Astrocyte of the hippocampus (primary cell): Measurements from ENCODE around the gene HOXA3.
A peak's percentile ranks its signal among the peaks of the same experiment; 100 is the strongest.

Experiments
- DNase-seq: peaks from one replicate; pipeline ENCODE4 v3.0.0; 2011; ENCODE audit warnings: low read depth, low spot score

Gene HOXA3

DNA sequence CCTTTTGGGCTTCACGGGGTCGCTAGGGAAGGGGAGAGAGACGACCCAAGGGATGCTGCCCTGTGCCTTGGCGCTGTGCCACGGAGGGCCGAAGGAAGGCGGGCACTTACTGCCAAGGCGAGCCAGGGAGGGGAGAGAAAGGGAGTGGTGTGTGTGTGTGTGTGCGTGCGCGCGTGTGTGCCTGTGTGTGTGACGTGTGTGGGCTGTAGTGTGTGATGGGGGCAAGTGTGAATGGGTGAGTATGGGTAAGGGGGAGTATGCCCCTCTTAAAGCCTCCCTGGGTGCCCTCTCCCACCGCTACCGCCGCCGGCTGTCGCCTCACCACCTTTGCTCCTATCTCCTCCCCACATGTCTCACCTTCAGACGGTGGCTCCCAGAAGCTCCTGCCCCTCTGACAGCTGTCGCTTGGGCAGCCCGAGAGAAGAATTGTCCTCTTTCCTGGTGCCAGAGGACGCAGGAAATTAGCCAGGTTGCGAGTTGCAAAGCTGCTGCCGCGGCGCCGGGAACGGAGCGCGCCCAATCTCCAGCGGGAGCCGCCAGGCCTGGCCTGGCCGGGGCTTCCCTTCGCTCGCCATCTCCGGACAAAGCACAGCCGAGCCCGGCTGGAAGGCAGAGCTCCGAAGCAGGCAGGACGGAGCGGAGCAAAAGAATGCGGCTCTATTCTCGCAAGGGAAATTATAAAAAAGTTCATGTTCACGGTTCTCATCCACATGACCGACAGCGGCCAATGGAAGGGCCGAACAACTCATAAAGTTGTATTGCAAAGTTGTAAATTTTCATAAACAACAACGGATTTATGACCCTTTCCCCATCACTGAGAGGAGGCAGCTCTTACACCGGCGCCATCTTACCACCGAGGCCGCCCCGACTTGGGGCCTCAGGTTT lies at the start of gene HOXA3:
TSS of gene HOXA3 (minus strand) at position 653 of the 885 bp plus-strand sequence. CDS start 41,943 bp downstream, outside the sequence.
- DNase-seq, result no peak

DNA sequence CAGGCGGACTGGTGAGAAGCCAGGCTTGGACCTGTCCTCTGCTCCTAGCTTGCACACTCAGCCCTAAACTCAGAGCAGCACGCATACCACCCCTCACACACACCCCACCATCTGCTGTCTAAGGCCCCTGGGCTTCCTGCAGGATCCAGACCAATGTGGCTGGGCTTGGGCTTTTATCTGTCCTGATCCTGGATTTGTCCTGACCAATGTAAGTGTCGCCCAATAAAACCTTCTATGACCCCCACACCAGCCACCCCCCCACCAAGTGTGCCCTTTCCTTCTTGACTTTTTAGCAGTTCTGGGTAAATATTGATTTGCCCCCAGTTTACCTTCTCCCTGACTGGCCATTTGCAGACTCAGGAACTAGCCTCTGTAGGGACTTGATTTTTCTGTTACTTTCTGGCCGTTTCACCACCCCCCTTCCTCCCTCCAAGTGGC lies 49.2 kb upstream of the HOXA3 start:
- DNase-seq, result no peak

DNA sequence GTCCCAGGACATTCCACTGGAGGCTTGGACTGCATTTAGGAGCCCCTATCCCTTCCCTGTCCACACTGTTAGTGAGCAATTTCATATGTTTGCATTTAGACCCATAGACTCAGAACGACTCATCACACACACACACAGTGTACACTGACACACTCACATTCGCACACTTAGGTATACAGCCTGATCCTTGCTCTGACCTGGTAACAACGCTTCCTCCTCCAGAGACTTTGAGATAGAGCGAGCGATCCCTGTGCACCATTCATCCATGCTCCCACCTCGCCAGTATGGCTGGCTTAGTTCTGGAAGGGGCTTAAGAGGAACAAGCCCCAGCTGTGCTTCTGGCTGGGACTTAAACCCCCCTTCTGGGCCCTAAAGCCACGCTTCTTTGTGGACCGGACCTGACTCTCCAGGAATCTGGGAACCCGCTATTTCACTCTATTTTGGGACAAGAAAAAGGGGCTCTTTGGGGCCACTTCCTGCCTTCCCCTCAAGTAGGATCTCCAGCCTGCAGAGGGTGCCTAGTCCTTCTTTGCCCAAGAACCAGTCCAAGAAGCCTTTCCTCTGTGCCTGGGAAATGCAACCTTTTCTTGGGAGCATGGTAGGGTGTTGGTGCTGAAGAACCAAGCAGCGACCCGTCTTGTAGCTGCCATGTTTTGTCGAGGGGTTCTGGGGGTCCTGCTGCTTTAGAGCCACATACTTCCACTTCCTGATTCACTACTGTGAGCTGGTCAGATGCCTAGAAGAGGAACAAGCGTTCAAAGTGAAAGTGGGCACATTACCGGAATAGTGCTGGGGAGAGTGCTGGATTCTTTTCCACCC lies 48.6 kb upstream of the HOXA3 start:
- no peak for DNase-seq

DNA sequence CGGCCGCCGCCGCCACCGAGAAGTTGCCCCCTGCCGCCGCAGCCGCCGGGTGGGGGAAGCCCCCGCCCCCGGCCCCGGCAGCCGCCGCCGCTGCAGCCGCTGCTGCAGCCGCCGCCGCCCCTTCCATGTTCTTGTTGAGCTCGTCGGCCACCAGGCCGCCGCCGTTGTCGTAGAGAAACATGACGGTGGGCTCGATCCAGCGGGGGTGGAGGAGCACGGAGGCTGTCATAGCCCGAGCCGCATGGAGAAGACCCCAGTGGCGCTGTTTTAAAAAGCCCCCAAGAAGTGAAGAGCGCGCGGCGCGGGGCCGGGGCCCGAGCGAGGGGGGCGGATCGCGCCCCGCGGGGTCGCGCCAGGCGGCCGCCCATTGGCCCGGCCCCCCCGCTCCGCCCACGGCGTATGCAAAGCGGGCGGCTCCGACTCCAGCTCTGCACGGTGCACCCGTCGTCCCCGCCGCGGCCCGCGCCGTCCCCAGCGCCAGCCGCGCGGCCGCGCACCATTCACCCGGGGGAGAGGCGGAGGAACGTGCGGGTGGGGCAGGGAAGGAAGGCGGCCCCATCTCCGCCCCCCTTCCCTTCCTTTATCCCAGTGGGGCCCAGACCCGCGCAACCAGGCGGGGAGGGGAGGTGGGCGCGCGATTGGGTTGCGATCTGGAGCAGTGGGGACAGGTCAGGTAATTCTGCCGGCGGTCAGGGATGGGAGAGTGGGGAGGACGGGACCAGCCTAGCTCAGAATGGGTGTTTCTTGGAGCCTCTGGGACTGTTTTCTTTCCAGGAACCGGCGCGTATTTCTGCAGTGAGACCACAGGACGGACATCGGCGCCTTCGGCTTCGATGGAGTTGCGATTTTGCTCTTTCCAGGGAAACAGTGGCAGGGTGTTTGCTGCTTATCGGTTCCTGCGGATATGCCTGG lies 47.7 kb upstream of the HOXA3 start, which contains the start of gene HOXA13:
TSS of gene HOXA13 (minus strand) at position 243 of the 912 bp plus-strand sequence. CDS start at position 229, 14 bp downstream.
- no peak for DNase-seq

DNA sequence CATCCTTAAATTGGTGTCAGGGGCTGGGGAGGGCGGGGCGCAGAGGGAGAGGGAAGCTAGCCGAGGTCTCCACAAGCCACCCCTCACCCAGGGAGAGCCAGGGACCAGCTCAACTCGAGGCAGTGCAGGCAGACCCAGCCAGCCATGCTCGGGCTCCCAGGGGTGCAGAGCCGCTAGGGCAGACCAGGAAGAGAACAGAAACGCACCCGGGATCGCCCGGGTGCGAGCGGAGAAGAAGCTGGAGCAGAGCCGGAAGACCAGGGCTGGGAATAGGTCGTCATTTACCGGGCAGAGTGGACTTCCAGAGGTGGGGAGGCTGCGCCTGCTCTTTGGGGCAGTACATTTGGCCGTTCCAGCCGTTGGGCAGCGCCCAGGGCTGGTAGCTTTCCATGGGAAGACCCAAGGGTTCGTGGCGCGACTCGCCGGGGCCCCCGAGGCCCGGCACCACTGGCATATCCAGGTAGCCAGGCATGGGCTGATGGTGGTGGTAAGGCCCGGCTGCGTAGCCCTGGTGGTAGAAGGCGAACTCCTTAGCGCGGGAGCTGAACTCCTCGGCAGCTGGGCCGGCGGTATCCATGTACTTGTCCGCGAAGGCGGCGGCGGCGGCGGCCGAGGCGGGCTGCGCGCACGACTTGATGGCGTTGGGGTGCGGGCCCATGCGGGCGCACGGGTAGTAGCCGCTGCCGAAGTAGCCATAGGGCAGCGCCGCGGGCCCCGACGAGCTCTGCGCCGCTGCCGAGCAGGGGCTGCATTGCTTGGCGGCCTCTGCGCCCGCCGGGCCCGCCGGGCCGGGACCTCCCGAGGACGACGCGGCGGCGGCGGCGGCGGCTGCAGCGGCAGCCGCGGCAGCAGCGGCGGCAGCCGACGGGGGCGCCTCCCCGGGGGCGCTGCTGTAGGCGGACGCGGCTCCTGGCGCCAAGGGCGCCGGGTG lies 46.8 kb upstream of the HOXA3 start:
- no peak for DNase-seq

DNA sequence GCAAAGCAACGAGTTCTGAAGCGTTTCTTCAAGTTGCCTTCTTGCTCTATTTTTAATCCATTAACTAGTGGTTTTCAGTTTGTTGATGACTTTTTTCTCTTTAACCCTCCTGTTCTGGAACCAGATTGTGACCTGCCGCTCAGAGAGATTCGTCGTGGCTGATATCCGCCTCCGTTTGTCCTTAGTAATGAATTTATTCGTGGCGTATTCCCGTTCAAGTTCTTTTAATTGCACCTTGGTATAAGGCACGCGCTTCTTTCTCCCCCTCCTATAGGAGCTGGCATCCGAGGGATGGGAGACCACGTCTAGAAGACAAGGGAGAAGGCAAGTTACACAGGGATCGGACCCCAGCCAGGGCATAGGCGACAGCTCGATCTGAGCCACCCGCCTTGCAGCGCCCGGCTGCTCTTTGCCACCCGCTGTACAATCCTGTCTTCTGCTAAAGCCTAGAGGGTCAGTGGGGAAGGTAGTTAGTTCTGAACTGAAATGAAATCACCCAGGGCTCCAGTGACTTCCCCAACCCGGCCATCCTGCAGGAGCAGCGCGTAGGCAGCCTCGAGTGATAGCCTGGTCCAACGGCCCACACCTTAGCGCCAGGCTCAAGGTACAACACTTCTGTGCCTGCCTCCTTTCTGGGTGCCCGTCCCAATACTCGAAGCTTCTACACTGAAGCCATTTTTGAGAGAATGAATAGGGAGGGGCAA lies 45.9 kb upstream of the HOXA3 start:
- no peak for DNase-seq

DNA sequence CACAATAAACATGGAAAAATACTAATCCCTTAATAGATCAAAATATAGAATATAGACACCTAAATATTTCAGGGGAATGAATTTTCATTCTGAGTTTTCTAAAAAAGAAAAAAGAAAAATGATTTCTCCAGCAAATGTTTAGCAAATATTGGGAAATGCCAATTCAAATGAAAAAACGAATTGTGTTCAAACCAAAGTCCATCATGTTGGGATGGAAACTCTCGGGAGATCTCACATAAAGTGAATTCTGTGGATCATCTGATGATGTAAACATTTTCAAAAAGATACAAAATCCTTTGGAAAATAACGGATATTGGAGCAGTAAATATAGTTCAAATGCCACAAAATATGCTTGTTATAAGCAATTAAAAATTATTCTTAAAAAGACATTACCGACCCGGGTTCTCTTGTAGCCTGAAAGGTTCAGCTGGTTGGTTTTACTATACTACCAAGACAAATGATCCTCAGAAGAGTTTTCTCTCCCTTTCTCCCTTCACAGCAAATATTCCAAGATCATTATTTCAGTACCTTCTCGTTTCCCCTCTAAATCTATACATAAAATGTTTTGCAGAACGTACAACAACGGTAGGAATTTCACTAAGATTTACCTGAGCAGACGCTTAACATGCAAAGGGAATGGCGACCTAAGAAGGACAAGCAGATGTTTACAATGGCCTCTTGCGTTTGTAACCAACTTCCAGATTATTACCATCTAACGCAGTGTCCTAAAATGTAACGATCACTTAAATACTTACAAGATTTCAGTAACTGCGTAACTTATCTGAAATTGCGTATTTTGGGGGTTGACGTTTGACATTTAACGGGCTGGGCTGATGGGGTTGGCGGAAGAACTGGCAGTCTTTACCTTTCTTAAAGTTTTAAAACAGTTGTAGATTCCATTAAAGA lies 45.0 kb upstream of the HOXA3 start:
- no peak for DNase-seq

DNA sequence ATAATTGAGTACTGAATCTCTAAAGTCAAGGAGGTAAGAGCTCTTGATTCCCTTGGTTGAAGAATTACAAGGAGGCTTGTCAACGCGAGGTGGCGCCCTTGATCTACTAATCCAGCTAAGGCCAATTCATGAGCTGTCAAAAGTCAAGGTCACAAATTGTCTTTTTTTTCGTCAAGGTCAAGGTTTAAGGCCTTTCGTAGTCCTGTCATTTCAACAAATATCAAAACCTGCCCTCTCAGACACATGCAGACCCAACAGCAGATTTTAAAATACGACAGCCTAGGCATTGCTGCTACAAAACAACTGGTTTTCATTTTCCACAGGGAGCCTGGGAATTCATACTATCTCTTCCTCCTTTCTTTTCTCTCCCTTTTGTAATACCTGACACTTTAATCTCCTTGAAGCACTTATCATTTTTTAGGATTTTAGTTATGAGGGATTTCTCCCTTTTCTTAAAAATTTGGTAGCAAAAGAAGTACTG lies 43.9 kb upstream of the HOXA3 start:
- peak; percentile 79 for DNase-seq

DNA sequence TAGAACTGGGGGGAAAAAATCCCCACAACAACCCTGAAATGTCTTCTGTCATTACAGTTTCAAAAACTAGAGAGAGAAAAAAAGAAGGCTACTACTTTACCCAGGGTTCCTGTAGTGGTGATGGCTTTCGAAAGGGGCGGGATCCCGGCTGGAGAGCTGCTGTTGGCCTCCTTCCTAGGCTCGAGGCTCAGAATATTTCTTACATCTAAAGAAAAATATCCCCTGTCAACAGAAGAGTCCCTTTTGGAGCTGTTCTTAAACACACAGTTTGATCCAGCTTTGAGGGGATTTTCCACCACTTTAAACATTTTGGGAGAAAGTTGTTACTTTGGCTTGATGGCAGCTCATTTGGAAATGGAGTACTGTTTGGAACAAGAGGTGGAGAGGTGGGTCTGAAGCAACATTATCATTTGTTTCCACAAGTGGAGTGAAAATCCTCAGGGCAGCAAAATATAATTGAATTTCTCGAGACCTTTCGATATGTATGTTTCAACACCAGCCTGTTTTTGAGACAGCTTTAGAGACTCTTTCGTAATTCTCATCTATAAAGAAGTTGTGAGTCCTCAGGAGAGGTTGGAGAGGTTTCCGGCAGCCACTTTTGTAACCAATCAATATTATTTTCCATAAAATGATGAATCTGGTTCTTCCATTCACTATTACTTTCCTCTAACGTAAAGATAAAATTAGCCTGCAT lies 42.5 kb upstream of the HOXA3 start:
- no peak for DNase-seq

DNA sequence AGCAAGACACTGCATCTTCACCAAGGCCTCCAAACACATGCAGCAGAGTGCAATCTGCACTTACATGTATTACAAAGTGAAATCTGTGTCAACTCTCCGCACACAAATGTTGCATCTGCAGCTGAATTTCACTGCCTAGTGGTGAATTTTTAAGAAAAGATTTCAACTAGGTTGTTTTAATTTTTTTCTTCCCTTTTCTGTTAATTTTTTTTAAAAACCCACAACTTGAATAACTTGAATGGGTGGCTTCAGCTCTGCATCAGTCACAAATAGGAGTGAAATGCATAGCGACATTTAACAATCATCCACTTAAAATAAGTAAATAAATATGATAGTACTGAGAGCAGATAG lies 41.6 kb upstream of the HOXA3 start:
- no peak for DNase-seq

DNA sequence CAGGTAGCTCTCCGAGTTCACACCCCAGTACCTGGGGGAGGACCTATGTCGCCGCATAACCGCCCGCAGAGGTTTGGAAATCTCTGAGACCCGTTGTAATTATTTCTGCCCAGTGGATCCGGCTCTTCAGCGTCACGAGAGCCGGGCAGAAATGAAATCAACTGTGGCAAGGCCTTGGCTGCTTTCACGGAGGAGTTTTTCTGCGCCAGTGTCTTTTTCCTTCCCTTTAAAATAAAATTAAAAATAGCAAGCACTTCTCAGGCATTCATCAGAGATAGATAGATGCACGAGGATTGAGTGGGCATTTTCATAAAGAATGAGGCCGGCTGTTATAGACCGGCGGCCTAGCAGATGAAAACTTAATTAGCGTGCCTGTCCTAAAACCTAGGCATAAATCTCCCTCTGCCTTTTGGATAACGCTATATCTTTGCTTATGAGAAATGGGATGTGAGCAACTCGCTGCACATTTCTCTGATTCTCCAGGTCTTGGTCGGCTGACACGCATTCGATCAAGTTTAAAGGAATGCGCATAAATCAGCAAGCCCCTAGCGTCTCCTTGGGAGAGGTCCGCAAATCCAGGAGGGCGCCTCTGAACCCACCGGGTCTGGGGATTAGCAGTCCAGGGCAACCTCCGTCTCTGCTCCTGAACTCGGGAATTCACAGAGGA lies 41.1 kb upstream of the HOXA3 start:
- DNase-seq, result no peak

DNA sequence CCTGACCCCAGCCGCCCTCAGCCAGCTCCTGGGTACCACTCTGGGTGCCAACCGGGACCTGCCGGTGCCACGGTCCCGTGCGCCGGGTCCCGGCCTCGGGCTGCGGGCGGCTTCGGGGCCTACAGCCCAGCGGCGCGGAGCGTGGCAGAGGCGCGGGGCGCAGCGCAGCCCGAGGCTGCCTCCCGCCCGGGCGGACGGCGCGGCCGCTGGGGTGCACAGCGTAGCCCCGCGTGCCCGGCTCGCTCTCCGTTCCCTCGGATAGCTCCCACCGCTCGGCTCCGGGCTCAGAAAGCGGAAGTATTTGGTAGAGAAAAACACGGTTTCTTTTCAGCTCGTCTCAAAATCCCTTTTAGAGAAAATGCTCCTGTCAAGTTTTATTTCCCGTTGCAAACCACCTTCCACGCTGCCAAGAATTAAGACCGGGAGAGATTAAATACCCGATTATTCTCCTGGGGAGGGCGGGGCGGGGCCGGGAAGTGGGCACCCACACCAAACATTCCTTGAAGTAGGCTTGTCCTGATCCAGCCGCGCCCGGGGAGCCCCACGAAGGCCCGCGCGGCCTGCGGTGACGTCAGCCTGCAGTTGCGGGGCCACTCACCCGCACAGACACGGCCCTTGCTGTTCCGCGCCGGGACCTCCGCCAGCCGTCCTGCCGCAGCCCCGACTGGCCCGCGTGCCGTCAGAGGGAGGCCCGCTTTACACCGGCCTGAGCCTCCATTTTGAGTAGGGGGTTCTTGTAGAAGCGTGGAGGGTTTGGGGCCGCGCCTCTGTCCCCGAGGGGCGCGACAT lies 40.4 kb upstream of the HOXA3 start:
- no peak for DNase-seq

DNA sequence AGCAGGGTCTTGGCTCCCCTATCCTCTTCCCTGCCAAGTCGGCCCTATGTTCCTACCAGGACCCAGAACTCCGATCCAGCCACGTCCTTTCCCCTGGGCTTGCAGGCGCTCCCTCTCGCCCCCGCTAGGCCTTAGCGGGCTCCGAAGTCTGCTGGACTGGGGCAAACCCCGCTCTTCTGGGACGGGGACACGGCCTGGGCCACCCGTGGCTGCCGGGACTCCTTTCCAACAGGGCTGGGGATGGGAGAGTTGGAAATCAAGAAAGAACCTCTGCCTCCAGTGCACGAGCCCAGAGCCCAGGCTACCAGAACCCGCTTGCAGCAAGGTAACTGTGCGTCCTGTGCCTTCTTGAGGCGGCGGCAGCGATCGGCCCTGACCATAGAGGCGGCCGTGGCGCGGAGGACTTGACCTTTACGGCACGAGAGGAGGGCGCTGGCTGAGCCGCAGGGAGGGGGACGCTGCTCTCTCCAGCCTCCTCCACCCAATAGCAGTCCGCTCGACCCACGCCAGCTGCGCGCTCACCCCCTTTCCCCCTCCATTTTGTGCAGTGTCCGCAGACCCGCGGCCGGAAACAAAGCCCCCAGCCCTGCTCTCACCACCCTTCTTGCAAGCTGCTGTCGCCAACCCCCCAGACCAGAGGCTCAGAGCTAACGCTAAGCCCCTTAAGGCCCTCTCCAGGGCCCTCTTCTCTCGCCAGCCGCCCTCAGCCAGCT lies 39.6 kb upstream of the HOXA3 start:
- DNase-seq, result no peak

DNA sequence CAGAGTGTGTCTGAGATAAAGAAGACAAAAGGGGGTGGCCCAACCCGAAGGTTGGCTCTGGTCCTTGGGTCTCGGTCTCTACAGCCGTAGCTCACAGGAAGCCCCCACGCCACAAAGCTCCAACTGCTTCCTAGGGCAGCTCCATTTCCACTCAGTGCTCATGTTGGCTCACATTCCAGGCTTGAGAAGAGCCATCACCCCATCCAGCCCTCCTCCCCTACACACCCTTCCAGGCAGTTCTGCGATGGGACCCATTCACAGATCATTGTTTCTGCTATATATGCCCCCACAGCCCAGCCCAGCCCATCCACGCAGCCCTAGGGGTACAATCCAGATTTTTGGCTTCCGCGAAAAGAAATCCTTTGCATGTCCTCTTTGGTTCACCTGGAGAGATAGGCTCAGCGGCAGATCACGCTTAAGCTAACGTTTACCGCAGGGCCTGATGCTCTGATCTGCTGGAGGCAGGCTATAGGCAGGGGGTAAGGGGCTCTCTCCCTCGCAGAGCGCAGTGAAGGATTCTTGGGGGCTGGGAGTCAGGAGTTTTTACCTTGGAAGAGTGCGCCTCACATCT lies 38.9 kb upstream of the HOXA3 start:
- DNase-seq, result no peak

DNA sequence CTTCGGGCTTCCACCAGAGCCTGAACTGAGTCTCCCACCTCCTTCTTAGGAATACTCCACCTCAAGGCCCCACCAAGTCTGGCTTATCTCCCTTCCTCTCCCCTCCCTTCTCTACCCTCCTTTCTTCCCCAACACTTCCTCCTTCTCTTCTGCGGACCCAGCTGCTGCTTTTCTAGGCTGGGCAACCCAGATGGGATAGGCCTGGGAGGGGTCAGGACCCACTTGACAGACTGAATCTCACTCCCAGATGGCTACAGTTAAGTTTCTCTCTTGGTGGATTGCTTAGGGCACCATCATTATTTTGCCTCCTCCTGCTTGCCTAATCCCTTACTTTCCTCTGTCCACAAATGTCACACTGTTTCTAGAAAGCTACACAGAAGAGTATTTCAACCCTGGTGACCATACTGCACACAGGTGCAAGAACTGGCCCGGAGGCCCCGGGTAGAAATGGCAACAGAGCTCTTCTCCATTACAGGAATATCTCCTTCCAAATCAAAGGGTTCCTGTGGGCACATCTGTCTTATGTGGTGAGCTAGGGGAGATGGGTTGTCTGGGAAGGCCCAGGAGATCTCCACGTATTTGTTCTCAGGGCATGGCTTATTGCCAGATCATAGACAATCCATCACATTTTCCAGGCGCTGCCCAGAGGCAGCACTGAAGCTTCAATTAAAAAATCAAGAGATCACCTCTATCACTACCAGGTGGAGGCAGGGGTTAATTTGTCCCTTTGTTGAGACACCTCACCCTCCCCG lies 37.8 kb upstream of the HOXA3 start:
- DNase-seq, result no peak
